Uterus (tissue), 4 donors: Measurements from ENCODE around the gene PELI2. TPM values are rescaled to one million over a fixed set of nuclear protein-coding genes. Genes with fewer than 3 reads are reported as not detected.

Source experiments
- DNase-seq, 2 donors: peaks; one replicate each; pipeline ENCODE4 v3.0.0-alpha.2; 2019 to 2020
- H3K27ac ChIP-seq, 2 donors: fragments of 200-600 bp; sonication (generic); 1 replicate in 1 of 2; 2 replicates in 1 of 2; pipeline ENCODE4 v1.5.1; 2016 to 2018
- H3K27me3 ChIP-seq, 2 donors: fragments of 200-600 bp; sonication (generic); one replicate each; pipeline ENCODE4 v1.5.1; 2018 to 2019; ENCODE audit warnings: control low read depth in 1 of 2
- H3K36me3 ChIP-seq, 2 donors: fragments of 200-600 bp; sonication (generic); one replicate each; pipeline ENCODE4 v1.5.1; 2019; ENCODE audit warnings: control low read depth in 1 of 2
- H3K4me1 ChIP-seq, 2 donors: fragments of 200-600 bp; sonication (generic); one replicate each; pipeline ENCODE4 v1.5.1; 2018 to 2019; ENCODE audit warnings: control low read depth in 1 of 2
- H3K4me3 ChIP-seq, 2 donors: fragments of 200-600 bp; sonication (generic); 1 replicate in 1 of 2; 2 replicates in 1 of 2; pipeline ENCODE4 v1.5.1; 2018 to 2019; ENCODE audit warnings: mild to moderate bottlenecking in 1 of 2
- H3K9me3 ChIP-seq, 2 donors: fragments of 200-600 bp; sonication (generic); one replicate each; pipeline ENCODE4 v1.5.1; 2019; ENCODE audit warnings: control low read depth in 1 of 2
- CTCF ChIP-seq, 4 experiments: fragments of 200-600 bp in 2 of 4; fragments of 450-650 bp in 2 of 4; sonication (generic) in 2 of 4; IDR thresholded peaks; one replicate each; pipeline ENCODE4 v1.5.1; 2016 to 2019; ENCODE audit warnings: antibody characterized with exemption in 4 of 4, mild to moderate bottlenecking in 2 of 4, moderate library complexity in 1 of 4
- POLR2A ChIP-seq, 2 donors: fragments of 450-650 bp; IDR thresholded peaks; one replicate each; pipeline ENCODE4 v1.6.1; 2016; ENCODE audit warnings: antibody characterized with exemption in 2 of 2, mild to moderate bottlenecking in 1 of 2, moderate library complexity in 1 of 2
- intact Hi-C: fragments of 100-400 bp; cut with DNase I; formaldehyde crosslinking; loops from one replicate; pipeline ENCODE4 v1.15.1; 2023; ENCODE audit warnings: low total_unique reads
- total RNA-seq, 4 donors: library from RNA; depleted of rRNA in 3 of 4; stranded (reverse); fragments of >200 nt in 3 of 4; gene quantifications; one replicate each; pipeline versions ENCODE4 v1.1.0 to v1.2.4, GENCODE V29; 2014 to 2023
- donor health status: DM: yes; HTN: yes; CAD: no.

Gene PELI2
- total RNA-seq, 4 donors from 2014 or later, result 15.6 to 24.3 (median 17.0) TPM

- Histone ChIP-seq H3K27me3 (no peaks in the 10 kb centered on the region), H3K9me3 (no peaks in the 10 kb centered on the region), H3K4me3 (no peak overlapping the region), H3K4me1 (no peaks in the 10 kb centered on the region), H3K36me3 (no peaks in the 10 kb centered on the region), H3K27ac (no peak overlapping the region)
- no peak for DNase-seq
- intact Hi-C loops, result no loop called here
- TF ChIP-seq CTCF (IDR thresholded peaks at IDR 0.05) (no peak), POLR2A (IDR thresholded peaks at IDR 0.05) (no peak)
These were observed 93.6 kb downstream of the PELI2 start for GRCh38 chr14:56211844-56212243.

- Histone ChIP-seq H3K9me3 (no peaks in the 10 kb centered on the region), H3K27ac (no peak overlapping the region), H3K4me1 (no peaks in the 10 kb centered on the region), H3K27me3 (no peaks in the 10 kb centered on the region), H3K36me3 (no peaks in the 10 kb centered on the region), H3K4me3 (no peak overlapping the region)
- DNase-seq, result no peak
- TF ChIP-seq POLR2A (IDR thresholded peaks at IDR 0.05), result no peak
- TF ChIP-seq CTCF (IDR thresholded peaks at IDR 0.05), result no peak
- intact Hi-C loops, result no loop called here
These were observed 94.3 kb downstream of the PELI2 start for GRCh38 chr14:56212521-56212920.

- intact Hi-C loops, result no loop called here
- no peaks in the 10 kb centered on the region for H3K36me3 ChIP-seq
- H3K27ac ChIP-seq, result no peak overlapping the region
- no peaks in the 10 kb centered on the region for H3K4me1 ChIP-seq
- no peak for TF ChIP-seq POLR2A (IDR thresholded peaks at IDR 0.05)
- TF ChIP-seq CTCF (IDR thresholded peaks at IDR 0.05), result no peak
- H3K4me3 ChIP-seq, result no peak overlapping the region
- H3K27me3 ChIP-seq, result no peaks in the 10 kb centered on the region
- DNase-seq, result no peak
- H3K9me3 ChIP-seq, result no peaks in the 10 kb centered on the region
These were observed 95.1 kb downstream of the PELI2 start for GRCh38 chr14:56213306-56213705.

- TF ChIP-seq CTCF (IDR thresholded peaks at IDR 0.05) (no peak), POLR2A (IDR thresholded peaks at IDR 0.05) (no peak)
- no peaks in the 10 kb centered on the region for H3K27me3 ChIP-seq
- intact Hi-C loops, result no loop called here
- H3K9me3 ChIP-seq, result no peaks in the 10 kb centered on the region
- H3K4me3 ChIP-seq, result no peak overlapping the region
- no peaks in the 10 kb centered on the region for H3K4me1 ChIP-seq
- no peak for DNase-seq
- no peak overlapping the region for H3K27ac ChIP-seq
- H3K36me3 ChIP-seq, result no peaks in the 10 kb centered on the region
These were observed 97.0 kb downstream of the PELI2 start for GRCh38 chr14:56215180-56215579.

GRCh38 chr14:56216626-56217379, 98.6 kb downstream of the PELI2 start:
- Histone ChIP-seq H3K36me3 (no peaks in the 10 kb centered on the region), H3K4me1 (no peaks in the 10 kb centered on the region), H3K27ac (no peak overlapping the region), H3K4me3 (no peak overlapping the region), H3K9me3 (no peaks in the 10 kb centered on the region), H3K27me3 (no peaks in the 10 kb centered on the region)
- intact Hi-C loops, result no loop called here
- peak; percentile 29 to 44 for DNase-seq
- no peak for TF ChIP-seq CTCF (IDR thresholded peaks at IDR 0.05)
- no peak for TF ChIP-seq POLR2A (IDR thresholded peaks at IDR 0.05)
